Fibroblast of lung (primary cell): ENCODE measurements around the gene KLK6. TPM values are rescaled to one million over a fixed set of nuclear protein-coding genes. Genes with fewer than 3 reads are reported as not detected.

ENCODE experiments used
- DNase-seq, 2 donors: peaks; one replicate each; pipeline versions ENCODE4 v3.0.0 to v3.0.0-alpha.2; 2010; ENCODE audit warnings: low read depth in 2 of 2
- H2AFZ ChIP-seq: 2 replicates; pipeline ENCODE4 v1.5.1; 2012; ENCODE audit warnings: low read length, control low read depth, inconsistent platforms
- H3K27ac ChIP-seq: 2 replicates; pipeline ENCODE4 v1.5.1; 2011; ENCODE audit warnings: low read length, control low read depth; ENCODE audit not compliant: insufficient read depth
- H3K27me3 ChIP-seq: 2 replicates; pipeline ENCODE4 v1.5.1; 2011; ENCODE audit warnings: mild to moderate bottlenecking, low read length; ENCODE audit not compliant: control insufficient read depth, insufficient read depth
- H3K36me3 ChIP-seq: 2 replicates; pipeline ENCODE4 v1.5.1; 2011; ENCODE audit warnings: low read length; ENCODE audit not compliant: control insufficient read depth, insufficient read depth
- H3K4me1 ChIP-seq: 2 replicates; pipeline ENCODE4 v1.5.1; 2011; ENCODE audit warnings: low read length; ENCODE audit not compliant: control insufficient read depth, insufficient read depth; ENCODE audit errors: extremely low read depth
- H3K4me2 ChIP-seq: 2 replicates; pipeline ENCODE4 v1.5.1; 2011; ENCODE audit warnings: low read length, control low read depth; ENCODE audit not compliant: insufficient read depth; ENCODE audit errors: extremely low read depth
- H3K4me3 ChIP-seq, 4 experiments: fragments of 200-600 bp in 1 of 4; sonication (generic) in 1 of 4; replicated peaks in 1 of 4; 2 replicates each; pipeline ENCODE4 v1.5.1; 2011 to 2016; ENCODE audit warnings: low read length in 4 of 4, low read depth in 3 of 4, mild to moderate bottlenecking in 3 of 4, control low read depth in 2 of 4, inconsistent platforms in 1 of 4, mixed read lengths in 1 of 4; ENCODE audit not compliant: insufficient read depth in 1 of 4; ENCODE audit errors: control extremely low read depth in 1 of 4
- H3K79me2 ChIP-seq: 2 replicates; pipeline ENCODE4 v1.5.1; 2012; ENCODE audit warnings: mild to moderate bottlenecking, low read length, inconsistent platforms; ENCODE audit not compliant: control insufficient read depth, insufficient read depth
- H3K9ac ChIP-seq: 2 replicates; pipeline ENCODE4 v1.5.1; 2011; ENCODE audit warnings: mild to moderate bottlenecking, low read length, control low read depth; ENCODE audit not compliant: insufficient read depth
- H3K9me3 ChIP-seq: 2 replicates; pipeline ENCODE4 v1.5.1; 2012; ENCODE audit warnings: low read depth, low read length; ENCODE audit not compliant: control insufficient read depth, insufficient read depth
- H4K20me1 ChIP-seq: 2 replicates; pipeline ENCODE4 v1.5.1; 2011; ENCODE audit warnings: low read length; ENCODE audit not compliant: control insufficient read depth, insufficient read depth; ENCODE audit errors: extremely low read depth
- EZH2 ChIP-seq: IDR thresholded peaks from 2 replicates; pipeline ENCODE4 v1.5.1; 2012; ENCODE audit warnings: low read length, control low read depth, mild to moderate bottlenecking; ENCODE audit errors: missing control alignments
- polyA plus RNA-seq, 2 donors: library from polyadenylated mRNA; depleted of rRNA in 1 of 2; stranded (reverse) in 1 of 2; unstranded in 1 of 2; fragments of >200 nt; gene quantifications; 2 replicates each; pipeline ENCODE4 v1.2.1, GENCODE V29; 2011 to 2012; ENCODE audit warnings: missing spikeins in 1 of 2
- total RNA-seq: library from RNA; depleted of rRNA; stranded (reverse); fragments of >200 nt; gene quantifications from 2 replicates; pipeline ENCODE4 v1.2.1, GENCODE V29; 2014
- TF ChIP-seq, protein P1 (sequence below), 2 donors: IDR thresholded peaks in 1 of 2; conservative IDR thresholded peaks in 1 of 2; 1 replicate in 1 of 2; 2 replicates in 1 of 2; pipeline ENCODE4 v1.5.1; 2011 to 2012; ENCODE audit warnings: low read length in 2 of 2, control low read depth in 1 of 2, inconsistent platforms in 1 of 2, low read depth in 1 of 2, mild to moderate bottlenecking in 1 of 2

The KLK6 gene
- total and polyA plus RNA-seq, 2 donors (not counting 1 experiment from before 2014, with no cell fraction given): not detected

DNA sequence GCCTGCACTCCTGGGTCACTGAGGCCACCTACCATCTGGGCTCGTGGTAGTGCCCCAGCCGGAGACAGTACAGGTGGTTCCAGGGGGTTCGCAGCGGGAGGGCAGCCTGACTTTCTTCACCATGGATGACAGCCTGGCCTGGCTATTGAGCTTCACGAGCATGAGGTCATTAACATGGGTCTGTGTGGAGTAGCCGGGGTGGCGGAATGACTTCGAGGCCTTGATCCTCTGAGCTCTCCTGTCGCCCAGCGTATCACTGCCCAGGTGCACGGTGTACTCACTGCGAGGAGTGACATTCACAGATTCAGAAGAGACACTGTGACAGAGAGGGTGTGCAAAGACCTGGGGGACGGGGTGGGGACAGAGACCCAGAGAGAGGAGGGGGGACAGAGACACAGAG lies 10.8 kb upstream of the KLK6 start:
- TF ChIP-seq, protein P1, sequence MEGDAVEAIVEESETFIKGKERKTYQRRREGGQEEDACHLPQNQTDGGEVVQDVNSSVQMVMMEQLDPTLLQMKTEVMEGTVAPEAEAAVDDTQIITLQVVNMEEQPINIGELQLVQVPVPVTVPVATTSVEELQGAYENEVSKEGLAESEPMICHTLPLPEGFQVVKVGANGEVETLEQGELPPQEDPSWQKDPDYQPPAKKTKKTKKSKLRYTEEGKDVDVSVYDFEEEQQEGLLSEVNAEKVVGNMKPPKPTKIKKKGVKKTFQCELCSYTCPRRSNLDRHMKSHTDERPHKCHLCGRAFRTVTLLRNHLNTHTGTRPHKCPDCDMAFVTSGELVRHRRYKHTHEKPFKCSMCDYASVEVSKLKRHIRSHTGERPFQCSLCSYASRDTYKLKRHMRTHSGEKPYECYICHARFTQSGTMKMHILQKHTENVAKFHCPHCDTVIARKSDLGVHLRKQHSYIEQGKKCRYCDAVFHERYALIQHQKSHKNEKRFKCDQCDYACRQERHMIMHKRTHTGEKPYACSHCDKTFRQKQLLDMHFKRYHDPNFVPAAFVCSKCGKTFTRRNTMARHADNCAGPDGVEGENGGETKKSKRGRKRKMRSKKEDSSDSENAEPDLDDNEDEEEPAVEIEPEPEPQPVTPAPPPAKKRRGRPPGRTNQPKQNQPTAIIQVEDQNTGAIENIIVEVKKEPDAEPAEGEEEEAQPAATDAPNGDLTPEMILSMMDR (conservative IDR thresholded peaks at IDR 0.05 in 1 of 2, IDR thresholded peaks at IDR 0.05 in 1 of 2; ENCODE audit: low read depth in 1 of 2, low read length in 2 of 2): no peak
- TF ChIP-seq EZH2: no peak

DNA sequence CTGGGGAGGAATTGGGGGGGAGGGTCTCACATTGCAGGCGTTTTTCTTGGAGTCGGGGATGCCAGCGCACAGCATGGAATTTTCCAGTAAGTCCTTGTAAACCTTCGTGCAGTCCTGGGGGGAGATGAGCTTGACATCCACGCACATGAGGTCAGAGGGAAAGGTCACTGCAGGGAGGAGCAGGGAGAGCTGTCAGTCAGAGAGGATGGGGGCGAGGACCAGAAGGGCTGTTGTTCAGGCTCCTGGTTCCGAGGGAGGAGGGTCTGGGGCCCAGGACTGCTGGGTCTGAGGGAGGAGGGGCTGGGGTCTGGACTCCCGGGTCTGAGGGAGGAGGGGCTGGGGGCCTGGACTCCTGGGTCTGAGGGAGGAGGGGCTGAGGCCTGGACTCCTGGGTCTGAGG lies 10.4 kb upstream of the KLK6 start:
- no peak overlapping the region for H3K9ac ChIP-seq
- no peak overlapping the region for H3K4me3 ChIP-seq
- no peaks in the 10 kb centered on the region for H3K27me3 ChIP-seq
- no peaks in the 10 kb centered on the region for H3K4me1 ChIP-seq
- H4K20me1 ChIP-seq: no peaks in the 10 kb centered on the region
- no peak overlapping the region for H3K4me2 ChIP-seq
- H3K36me3 ChIP-seq: no peaks in the 10 kb centered on the region
- no peak overlapping the region for H3K27ac ChIP-seq
- H3K79me2 ChIP-seq: no peaks in the 10 kb centered on the region
- DNase-seq: no peak
- H2AFZ ChIP-seq: no peak overlapping the region
- no peak for TF ChIP-seq EZH2
- TF ChIP-seq, protein P1 (conservative IDR thresholded peaks at IDR 0.05 in 1 of 2, IDR thresholded peaks at IDR 0.05 in 1 of 2; ENCODE audit: low read depth in 1 of 2, low read length in 2 of 2): no peak
- H3K9me3 ChIP-seq: no peaks in the 10 kb centered on the region

More for the DNA sequence above, 10.8 kb upstream of the KLK6 start:
- Histone ChIP-seq H4K20me1 (no peaks in the 10 kb centered on the region), H3K9ac (no peak overlapping the region), H3K4me1 (no peaks in the 10 kb centered on the region), H3K4me3 (no peak overlapping the region), H3K9me3 (no peaks in the 10 kb centered on the region), H3K79me2 (no peaks in the 10 kb centered on the region), H2AFZ (no peak overlapping the region), H3K4me2 (no peak overlapping the region), H3K36me3 (no peaks in the 10 kb centered on the region), H3K27me3 (no peaks in the 10 kb centered on the region), H3K27ac (no peak overlapping the region)
- no peak for DNase-seq

DNA sequence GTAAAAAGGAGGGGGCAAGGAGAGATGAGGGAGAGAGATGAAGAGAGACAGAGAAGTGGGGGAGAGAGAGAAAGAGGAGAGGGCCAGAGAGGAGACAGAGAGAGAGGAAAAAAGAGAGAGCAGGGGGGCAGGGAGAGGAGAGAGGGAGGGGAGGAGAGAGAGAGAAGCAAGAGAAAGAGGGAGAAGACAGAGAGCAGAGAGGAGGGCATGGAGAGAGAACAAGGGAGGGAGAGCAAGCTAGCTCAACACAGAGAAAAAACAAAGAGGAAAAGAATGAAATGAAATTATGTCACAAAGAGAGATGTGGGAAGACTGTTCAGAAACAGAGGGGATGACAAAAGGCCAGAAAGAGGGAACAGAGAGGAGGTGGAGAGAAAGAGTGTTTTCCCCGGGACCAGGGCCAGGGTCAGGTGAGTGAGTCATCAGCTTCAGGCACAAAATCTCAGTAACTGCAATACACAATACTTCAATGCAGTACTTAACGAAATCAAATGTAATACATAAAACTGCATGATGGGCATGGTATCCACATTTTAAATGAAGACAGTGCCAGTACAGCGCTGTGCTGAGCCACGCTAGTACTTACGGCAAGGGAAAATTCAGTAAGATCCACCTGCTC lies 9.5 kb upstream of the KLK6 start:
- H3K4me3 ChIP-seq: no peak overlapping the region
- H3K27ac ChIP-seq: no peak overlapping the region
- H3K9me3 ChIP-seq: no peaks in the 10 kb centered on the region
- no peak overlapping the region for H3K4me2 ChIP-seq
- H3K4me1 ChIP-seq: no peaks in the 10 kb centered on the region
- no peak overlapping the region for H3K9ac ChIP-seq
- H3K79me2 ChIP-seq: no peaks in the 10 kb centered on the region
- H4K20me1 ChIP-seq: no peaks in the 10 kb centered on the region
- DNase-seq: no peak
- H3K27me3 ChIP-seq: no peaks in the 10 kb centered on the region
- no peak overlapping the region for H2AFZ ChIP-seq
- no peaks in the 10 kb centered on the region for H3K36me3 ChIP-seq
- no peak for TF ChIP-seq EZH2
- TF ChIP-seq, protein P1 (conservative IDR thresholded peaks at IDR 0.05 in 1 of 2, IDR thresholded peaks at IDR 0.05 in 1 of 2; ENCODE audit: low read depth in 1 of 2, low read length in 2 of 2): no peak
